Testis (tissue), 3 donors: ENCODE results near the gene CDK5RAP1. TPM values are rescaled to one million over a fixed set of nuclear protein-coding genes. Genes with fewer than 3 reads are reported as not detected.

Source experiments
- DNase-seq: peaks from one replicate; pipeline ENCODE4 v3.0.0-alpha.2; 2019
- H3K27ac ChIP-seq, 2 donors: fragments of 200-600 bp; sonication (generic); one replicate each; pipeline ENCODE4 v1.5.1; 2019
- H3K27me3 ChIP-seq: fragments of 200-600 bp; sonication (generic); one replicate; pipeline ENCODE4 v1.5.1; 2019
- H3K36me3 ChIP-seq: fragments of 200-600 bp; sonication (generic); one replicate; pipeline ENCODE4 v1.5.1; 2017; ENCODE audit warnings: low read depth; ENCODE audit errors: missing control alignments
- H3K4me1 ChIP-seq: fragments of 200-600 bp; sonication (generic); one replicate; pipeline ENCODE4 v1.5.1; 2019
- H3K4me3 ChIP-seq, 2 donors: fragments of 200-600 bp; sonication (generic); one replicate each; pipeline ENCODE4 v1.5.1; 2017 to 2019
- H3K9me3 ChIP-seq: fragments of 200-600 bp; sonication (generic); one replicate; pipeline ENCODE4 v1.5.1; 2017
- CTCF ChIP-seq, 3 experiments: fragments of 450-650 bp in 2 of 3; fragments of 200-600 bp in 1 of 3; sonication (generic) in 1 of 3; IDR thresholded peaks; one replicate each; pipeline ENCODE4 v1.5.1; 2016 to 2019; ENCODE audit warnings: antibody characterized with exemption in 3 of 3, mild to moderate bottlenecking in 2 of 3, moderate library complexity in 1 of 3
- POLR2A ChIP-seq: fragments of 450-650 bp; IDR thresholded peaks from one replicate; pipeline ENCODE4 v1.6.1; 2017; ENCODE audit warnings: antibody characterized with exemption, mild to moderate bottlenecking, moderate library complexity
- WGBS, 2 donors: methylation state at CpG; one replicate each; pipeline ENCODE4 v1.1.5; 2018; 5-methylcytosine and 5-hydroxymethylcytosine counted together
- intact Hi-C: fragments of 100-400 bp; cut with DNase I; formaldehyde crosslinking; loops from one replicate; pipeline ENCODE4 v1.15.1; 2023; ENCODE audit warnings: low total_unique reads
- polyA plus RNA-seq: library from polyadenylated mRNA; stranded (reverse); fragments of 350-450 nt; fragmentation: Illumina TruSeq; extraction: RNeasy Lipid Tissue Mini Kit (QIAGEN cat#74804); gene quantifications from one replicate; pipeline ENCODE4 v1.2.3, GENCODE V29; 2014; ENCODE audit warnings: low read depth, low replicate concordance; ENCODE audit not compliant: insufficient read depth
- total RNA-seq, 2 donors: library from RNA; depleted of rRNA; stranded (reverse); fragments of >200 nt; gene quantifications; one replicate each; pipeline ENCODE4 v1.2.3, GENCODE V29; 2016

The CDK5RAP1 gene
- total and polyA plus RNA-seq, 3 donors from 2014 or later: 30.8 to 36.6 (median 35.9) TPM

GRCh38 chr20:33345342-33345741 is 56.0 kb downstream of the CDK5RAP1 start:
- intact Hi-C loops: no loop called here
- no peaks in the 10 kb centered on the region for H3K36me3 ChIP-seq
- H3K4me1 ChIP-seq: no peaks in the 10 kb centered on the region
- no peaks in the 10 kb centered on the region for H3K27me3 ChIP-seq
- H3K9me3 ChIP-seq: no peaks in the 10 kb centered on the region
- no peak for DNase-seq
- 64 to 74% methylated on average over 9 of the region's 9 CpGs for WGBS, 2 donors
- no peak for TF ChIP-seq POLR2A
- TF ChIP-seq CTCF (IDR thresholded peaks at IDR 0.05): no peak
- H3K4me3 ChIP-seq: no peak overlapping the region
- no peak overlapping the region for H3K27ac ChIP-seq

GRCh38 chr20:33343521-33343920 is 57.8 kb downstream of the CDK5RAP1 start:
- Histone ChIP-seq H3K4me3 (no peak overlapping the region), H3K36me3 (no peaks in the 10 kb centered on the region), H3K9me3 (no peaks in the 10 kb centered on the region), H3K4me1 (no peaks in the 10 kb centered on the region), H3K27me3 (no peaks in the 10 kb centered on the region), H3K27ac (no peak overlapping the region)
- intact Hi-C loops: no loop called here
- DNase-seq: no peak
- TF ChIP-seq POLR2A: no peak
- 92 to 96% methylated on average over 4 of the region's 4 CpGs for WGBS, 2 donors

- Histone ChIP-seq H3K27ac (no peak overlapping the region), H3K4me1 (no peaks in the 10 kb centered on the region), H3K27me3 (no peaks in the 10 kb centered on the region), H3K36me3 (no peaks in the 10 kb centered on the region), H3K9me3 (no peaks in the 10 kb centered on the region), H3K4me3 (no peak overlapping the region)
- intact Hi-C loops: no loop called here
- WGBS, 2 donors: 62 to 67% methylated on average over 8 of the region's 8 CpGs
- no peak for DNase-seq
- TF ChIP-seq POLR2A: no peak
- TF ChIP-seq CTCF (IDR thresholded peaks at IDR 0.05): no peak
Measured at GRCh38 chr20:33339515-33340058, 61.7 kb downstream of the CDK5RAP1 start.

- Histone ChIP-seq H3K9me3 (no peaks in the 10 kb centered on the region), H3K27me3 (no peaks in the 10 kb centered on the region), H3K36me3 (no peaks in the 10 kb centered on the region), H3K27ac (no peak overlapping the region), H3K4me1 (no peaks in the 10 kb centered on the region), H3K4me3 (no peak overlapping the region)
- TF ChIP-seq POLR2A: no peak
- TF ChIP-seq CTCF (IDR thresholded peaks at IDR 0.05): no peak
- intact Hi-C loops: no loop called here
- 84 to 87% methylated on average over 5 of the region's 5 CpGs for WGBS, 2 donors
- no peak for DNase-seq
Measured at GRCh38 chr20:33338467-33339258, 62.7 kb downstream of the CDK5RAP1 start.

- 75 to 83% methylated on average over 6 of the region's 6 CpGs for WGBS, 2 donors
- Histone ChIP-seq H3K36me3 (no peaks in the 10 kb centered on the region), H3K4me1 (no peaks in the 10 kb centered on the region), H3K27ac (no peak overlapping the region), H3K27me3 (no peaks in the 10 kb centered on the region), H3K9me3 (no peaks in the 10 kb centered on the region), H3K4me3 (no peak overlapping the region)
- intact Hi-C loops: no loop called here
- DNase-seq: no peak
- TF ChIP-seq CTCF (IDR thresholded peaks at IDR 0.05): no peak
- TF ChIP-seq POLR2A: no peak
Measured at GRCh38 chr20:33337531-33338165, 63.7 kb downstream of the CDK5RAP1 start.
